PFSK-1 (cell line): ENCODE results near the gene RIC3.

Experiments
- POLR2AphosphoS5 ChIP-seq: IDR thresholded peaks from 2 replicates; pipeline ENCODE4 v1.6.1; 2012; ENCODE audit warnings: low read depth, mild to moderate bottlenecking, control low read depth, low read length, moderate library complexity
- SIN3A ChIP-seq: IDR thresholded peaks from 2 replicates; pipeline ENCODE4 v1.6.1; 2012; ENCODE audit warnings: mild to moderate bottlenecking, low read length, moderate library complexity, borderline replicate concordance; ENCODE audit not compliant: insufficient read depth
- TAF1 ChIP-seq: IDR thresholded peaks from 2 replicates; pipeline ENCODE4 v1.6.1; 2012; ENCODE audit warnings: low read length, control low read depth, borderline replicate concordance; ENCODE audit not compliant: insufficient read depth

DNA sequence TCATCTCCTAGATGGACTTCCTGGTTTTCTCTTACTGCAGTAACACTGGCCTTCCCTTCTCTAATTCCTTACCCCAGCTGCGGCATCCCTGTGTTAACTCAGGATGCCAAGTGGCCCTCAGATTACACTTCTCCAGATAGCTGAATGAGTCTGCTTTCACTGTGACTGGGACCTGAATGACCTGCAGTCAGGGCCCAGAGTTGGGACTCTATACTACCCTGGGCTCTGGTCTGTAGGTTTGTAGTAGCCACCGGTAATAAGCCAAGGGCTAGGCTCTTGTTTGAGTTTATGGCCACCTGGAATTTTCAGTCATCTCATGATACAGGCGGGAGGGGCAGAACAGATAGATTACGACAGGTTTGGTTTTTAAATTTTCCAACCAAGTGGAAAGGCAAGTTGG, 63.7 kb downstream of the RIC3 start:
- TF ChIP-seq SIN3A: no peak
- no peak for TF ChIP-seq POLR2AphosphoS5
- no peak for TF ChIP-seq TAF1
